MM.1S (cell line): ENCODE measurements around the gene SFSWAP.
"Not testable (repeated sequence)": the region's sequence is repeated elsewhere in the genome, so short reads cannot be mapped to it uniquely, and the experiment has no call there.

Experiments used
- EZH2 ChIP-seq: fragments of 300-600 bp; sonication (generic); optimal IDR thresholded peaks from 2 replicates; pipeline ENCODE3; 2017; ENCODE audit warnings: low read depth, mild to moderate bottlenecking, antibody characterized with exemption, low read length, mixed read lengths
- EZH2phosphoT487 ChIP-seq: fragments of 300-600 bp; sonication (generic); IDR thresholded peaks from 2 replicates; pipeline ENCODE4 v1.6.1; 2018; ENCODE audit warnings: antibody characterized with exemption, low read length
- TF ChIP-seq, protein P1 (sequence below): fragments of 300-600 bp; sonication (generic); IDR thresholded peaks from 2 replicates; pipeline ENCODE4 v1.5.1; 2016; ENCODE audit warnings: antibody characterized with exemption, low read length, mixed read lengths

DNA sequence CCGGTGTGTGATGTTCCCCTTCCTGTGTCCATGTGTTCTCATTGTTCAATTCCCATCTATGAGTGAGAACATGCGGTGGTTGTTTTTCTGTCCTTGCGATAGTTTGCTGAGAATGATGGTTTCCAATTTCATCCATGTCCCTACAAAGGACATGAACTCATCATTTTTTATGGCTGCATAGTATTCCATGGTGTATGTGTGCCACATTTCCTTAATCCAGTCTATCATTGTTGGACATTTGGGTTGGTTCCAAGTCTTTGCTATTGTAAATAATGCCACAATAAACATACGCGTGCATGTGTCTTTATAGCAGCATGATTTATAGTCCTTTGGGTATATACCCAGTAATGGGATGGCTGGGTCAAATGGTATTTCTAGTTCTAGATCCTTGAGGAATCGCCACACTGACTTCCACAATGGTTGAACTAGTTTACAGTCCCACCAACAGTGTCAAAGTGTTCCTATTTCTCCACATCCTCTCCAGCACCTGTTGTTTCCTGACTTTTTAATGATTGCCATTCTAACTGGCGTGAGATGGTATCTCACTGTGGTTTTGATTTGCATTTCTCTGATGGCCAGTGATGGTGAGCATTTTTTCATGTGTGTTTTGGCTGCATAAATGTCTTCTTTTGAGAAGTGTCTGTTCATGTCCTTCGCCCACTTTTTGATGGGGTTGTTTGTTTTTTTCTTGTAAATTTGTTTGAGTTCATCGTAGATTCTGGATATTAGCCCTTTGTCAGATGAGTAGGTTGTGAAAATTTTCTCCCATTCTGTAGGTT is 98.8 kb downstream of the SFSWAP start:
- TF ChIP-seq, protein P1, sequence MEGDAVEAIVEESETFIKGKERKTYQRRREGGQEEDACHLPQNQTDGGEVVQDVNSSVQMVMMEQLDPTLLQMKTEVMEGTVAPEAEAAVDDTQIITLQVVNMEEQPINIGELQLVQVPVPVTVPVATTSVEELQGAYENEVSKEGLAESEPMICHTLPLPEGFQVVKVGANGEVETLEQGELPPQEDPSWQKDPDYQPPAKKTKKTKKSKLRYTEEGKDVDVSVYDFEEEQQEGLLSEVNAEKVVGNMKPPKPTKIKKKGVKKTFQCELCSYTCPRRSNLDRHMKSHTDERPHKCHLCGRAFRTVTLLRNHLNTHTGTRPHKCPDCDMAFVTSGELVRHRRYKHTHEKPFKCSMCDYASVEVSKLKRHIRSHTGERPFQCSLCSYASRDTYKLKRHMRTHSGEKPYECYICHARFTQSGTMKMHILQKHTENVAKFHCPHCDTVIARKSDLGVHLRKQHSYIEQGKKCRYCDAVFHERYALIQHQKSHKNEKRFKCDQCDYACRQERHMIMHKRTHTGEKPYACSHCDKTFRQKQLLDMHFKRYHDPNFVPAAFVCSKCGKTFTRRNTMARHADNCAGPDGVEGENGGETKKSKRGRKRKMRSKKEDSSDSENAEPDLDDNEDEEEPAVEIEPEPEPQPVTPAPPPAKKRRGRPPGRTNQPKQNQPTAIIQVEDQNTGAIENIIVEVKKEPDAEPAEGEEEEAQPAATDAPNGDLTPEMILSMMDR: not testable (repeated sequence)
- not testable (repeated sequence) for TF ChIP-seq EZH2, EZH2phosphoT487
